Activated CD8-positive, alpha-beta memory T cell treated with anti-CD3 and anti-CD28 coated beads, Interleukin-2, amount 50 U/mL, for 4 hours (primary cell): Measurements from ENCODE around the gene TMEM178B.

ENCODE experiments used
- DNase-seq: peaks from one replicate; pipeline ENCODE4 v3.0.0-alpha.2; 2020

The TMEM178B gene

DNA sequence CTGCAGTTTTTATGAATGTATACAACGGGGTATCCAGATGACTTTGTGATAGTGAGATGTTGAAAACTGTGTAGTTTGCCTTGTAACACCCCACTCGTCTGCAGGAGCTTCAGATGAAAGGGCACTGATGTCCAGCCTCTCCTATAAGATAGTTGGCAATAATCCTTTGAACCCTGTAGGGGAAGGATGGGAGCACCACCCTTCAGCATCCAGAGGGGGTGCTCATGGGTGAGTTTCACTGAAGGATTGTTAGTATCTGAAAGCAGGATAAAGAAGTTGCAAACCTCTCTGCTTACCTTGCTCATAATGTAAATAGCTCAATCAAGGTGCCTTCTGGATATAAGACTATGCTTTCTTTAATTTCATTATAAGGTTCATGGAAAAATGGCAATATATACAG, 201.5 kb downstream of the TMEM178B start:
- DNase-seq = no peak

- no peak for DNase-seq
Measured at GRCh38 chr7:141276031-141276430, 202.2 kb downstream of the TMEM178B start.

DNA sequence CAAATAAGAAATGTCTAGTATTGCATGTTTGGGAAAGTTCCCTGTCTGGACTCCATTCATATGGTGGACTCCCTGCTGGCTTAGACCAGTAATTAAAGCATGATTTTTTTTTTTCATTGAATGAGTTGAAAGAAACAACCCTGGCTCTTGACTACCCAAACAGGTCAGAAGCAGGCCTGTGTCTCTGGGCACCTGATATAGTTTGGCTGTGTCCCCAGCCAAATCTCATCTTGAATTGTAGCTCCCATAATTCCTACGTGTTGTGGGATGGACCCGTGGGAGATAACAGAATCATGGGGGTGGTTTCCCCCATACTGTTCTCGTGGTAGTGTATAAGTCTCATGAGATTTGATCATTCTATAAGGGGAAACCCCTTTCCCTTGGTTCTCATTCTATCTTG, 206.2 kb downstream of the TMEM178B start:
- no peak for DNase-seq

- DNase-seq = no peak
Measured at GRCh38 chr7:141281311-141281710, 207.4 kb downstream of the TMEM178B start.

DNA sequence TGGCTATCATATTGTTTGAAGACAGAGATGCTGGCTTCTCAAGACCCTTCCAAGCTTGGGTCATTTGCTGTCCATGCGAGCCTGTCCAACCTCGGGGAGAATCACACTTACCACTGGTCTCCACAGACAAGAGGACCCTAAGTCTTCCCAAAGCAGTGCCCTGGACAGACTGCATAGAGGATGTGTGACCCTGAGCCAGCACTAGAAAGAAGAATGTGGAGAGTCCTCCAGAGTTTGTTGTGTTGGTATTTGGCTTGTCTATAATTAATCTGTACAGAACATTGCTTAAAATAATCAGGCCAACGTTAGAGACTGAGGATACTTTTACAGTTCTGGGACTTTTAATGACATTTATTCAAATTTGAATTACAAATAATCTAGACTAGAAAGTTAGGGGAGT, 212.7 kb downstream of the TMEM178B start:
- no peak for DNase-seq

DNA sequence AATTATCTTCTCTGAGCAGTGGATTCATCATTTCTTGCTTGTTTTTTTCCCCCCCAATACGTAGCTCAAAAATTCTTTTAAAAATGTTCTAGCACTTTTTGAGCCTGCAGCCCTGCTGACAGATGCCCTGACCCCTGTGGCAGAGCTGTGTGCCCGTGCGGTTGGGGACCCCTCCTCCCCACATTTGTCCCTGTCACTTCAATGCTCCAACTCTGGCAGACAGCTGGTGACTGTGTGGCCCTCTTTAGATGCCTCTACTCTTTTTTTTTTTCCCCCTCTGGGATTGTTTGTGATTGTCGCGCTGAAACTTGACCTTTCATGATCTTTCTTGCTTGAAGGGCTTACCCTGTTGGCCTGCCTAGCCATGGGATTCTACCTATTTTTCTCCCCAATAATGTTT, 214.1 kb downstream of the TMEM178B start:
- no peak for DNase-seq

DNA sequence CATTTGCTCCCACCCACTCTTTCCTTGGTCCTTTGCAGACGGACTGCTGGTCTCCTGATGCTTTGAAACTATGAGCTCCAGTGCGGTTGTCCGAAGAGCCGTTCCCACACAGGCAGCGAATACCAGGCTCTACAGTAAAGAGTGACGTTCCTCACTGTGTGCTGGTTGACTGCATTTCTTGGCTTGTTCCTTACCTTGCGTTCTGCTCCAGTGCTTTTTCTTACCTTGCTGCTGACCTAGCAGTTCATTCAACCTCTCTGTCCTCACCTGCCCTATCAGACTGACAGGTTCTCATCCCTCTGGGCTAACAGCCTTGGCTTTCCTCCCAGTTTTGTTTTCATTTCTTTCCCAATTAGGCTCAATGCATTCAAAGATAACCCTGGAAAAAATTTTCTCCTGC, 214.8 kb downstream of the TMEM178B start:
- no peak for DNase-seq

DNA sequence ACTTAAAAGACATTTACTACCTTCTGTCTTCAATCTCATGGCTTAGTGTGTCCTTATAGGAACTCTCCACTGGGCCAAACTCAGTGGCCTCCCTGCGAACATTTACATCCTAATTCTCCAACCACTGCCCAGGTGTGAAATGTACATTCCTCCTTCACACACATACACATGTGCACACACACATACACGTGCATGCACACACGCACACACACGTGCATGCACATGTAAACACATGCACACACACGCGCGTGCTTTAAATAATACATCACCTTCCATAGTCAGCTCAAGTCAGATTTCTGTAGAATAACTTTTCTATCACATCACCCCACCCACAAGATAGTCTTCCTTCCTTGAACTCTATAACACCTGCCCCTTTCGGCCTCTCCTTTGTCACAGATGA, 216.5 kb downstream of the TMEM178B start:
- no peak for DNase-seq

GRCh38 chr7:141290973-141291372, 217.1 kb downstream of the TMEM178B start:
- DNase-seq = no peak

DNA sequence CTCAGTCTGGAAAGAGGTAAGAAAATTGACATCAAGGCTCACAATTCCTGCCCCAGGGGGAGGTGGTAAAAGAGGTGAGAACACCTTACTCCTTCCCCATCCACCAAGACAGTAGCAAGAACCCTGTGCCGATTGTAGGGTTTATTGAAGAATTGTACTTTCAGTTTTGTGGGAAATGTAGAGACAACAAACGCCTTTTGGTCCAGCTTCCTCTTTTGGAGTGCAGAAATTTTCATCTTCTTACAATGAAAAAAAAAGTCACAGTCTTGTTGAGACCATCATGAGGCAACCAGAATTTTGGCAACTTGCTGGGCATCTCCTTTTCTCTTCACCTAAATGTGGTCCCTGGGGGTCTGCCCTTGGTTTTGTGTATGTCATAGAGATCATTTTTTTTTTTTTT, 217.7 kb downstream of the TMEM178B start:
- DNase-seq = no peak

DNA sequence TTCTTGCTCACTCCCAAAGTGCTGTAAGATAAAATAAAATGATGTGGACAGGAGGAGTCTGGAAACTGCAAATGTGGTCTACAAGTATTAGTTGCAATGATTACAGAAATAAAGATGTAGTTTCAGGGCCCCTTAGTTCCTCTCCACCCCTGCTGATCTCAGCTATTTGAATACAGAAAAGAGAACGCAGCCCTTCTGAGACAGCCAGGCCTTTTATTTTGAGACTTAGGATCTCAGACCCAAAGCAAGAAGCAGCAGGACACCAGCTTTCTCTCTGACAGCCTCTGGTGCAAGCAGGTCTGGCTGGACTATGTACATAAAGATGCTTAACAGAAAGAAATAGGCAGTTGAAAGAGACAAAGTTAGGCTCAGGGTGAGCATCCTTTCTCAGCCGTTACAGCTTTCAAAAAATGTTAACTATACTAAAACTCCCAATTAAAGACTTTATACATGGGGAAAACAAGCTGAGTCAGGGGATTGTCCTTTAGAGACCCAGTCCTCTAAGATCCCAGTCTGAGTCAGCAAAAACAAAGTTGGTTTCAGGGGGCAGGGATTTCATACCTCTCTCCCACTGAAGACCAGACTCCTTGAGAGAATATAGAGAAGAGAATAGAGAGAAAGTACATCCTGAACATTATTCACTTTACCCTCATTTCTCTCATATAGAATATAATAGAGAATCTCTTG, 220.4 kb downstream of the TMEM178B start:
- DNase-seq = no peak

DNA sequence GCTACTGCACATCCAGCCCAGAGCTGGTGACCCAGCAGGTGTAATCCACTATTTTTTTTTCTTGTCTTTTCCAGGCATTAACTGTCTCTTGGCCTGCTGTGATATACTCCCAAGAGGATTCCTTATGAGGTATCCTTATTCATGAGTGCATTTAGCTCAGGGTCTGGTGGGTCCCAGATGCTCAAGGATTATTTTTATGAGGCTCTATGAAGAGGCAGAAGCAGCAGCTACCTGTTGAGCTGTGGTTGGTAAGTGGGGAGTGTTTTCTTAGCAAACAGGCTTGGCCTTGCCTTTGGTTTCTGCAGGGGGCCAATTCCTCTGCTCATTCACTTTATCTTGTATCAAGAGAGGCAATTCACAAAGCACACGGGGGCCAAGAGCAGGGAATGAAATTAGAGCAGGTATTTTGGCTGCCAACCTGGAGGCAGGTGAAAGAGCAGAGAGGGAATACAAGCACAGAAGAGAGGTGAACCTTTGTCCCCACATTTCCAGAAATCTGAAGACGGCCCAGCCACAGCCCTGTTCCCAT, 221.6 kb downstream of the TMEM178B start:
- DNase-seq = no peak

DNA sequence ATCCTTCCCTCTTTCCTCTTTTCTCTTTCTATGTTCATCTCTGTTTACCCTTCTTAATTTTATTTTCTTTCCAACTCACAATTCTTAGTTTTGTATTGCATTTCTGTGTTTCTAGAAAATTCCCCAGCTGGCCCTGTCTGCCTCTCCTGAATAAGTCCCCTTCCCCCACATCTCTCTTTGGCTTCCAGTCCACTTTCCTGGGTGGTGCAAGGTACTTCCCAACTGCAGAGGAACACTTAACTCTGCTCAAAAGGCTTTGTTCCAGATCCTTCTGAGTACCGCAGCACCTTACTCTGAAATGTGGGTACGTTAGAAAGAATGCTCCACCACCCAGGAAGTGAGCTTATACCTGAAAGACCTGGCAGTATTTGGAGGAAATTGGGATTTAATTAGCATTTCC, 227.0 kb downstream of the TMEM178B start:
- DNase-seq = no peak

GRCh38 chr7:141301544-141301943, 227.7 kb downstream of the TMEM178B start:
- DNase-seq = no peak

GRCh38 chr7:141302617-141303016, 228.8 kb downstream of the TMEM178B start:
- no peak for DNase-seq

GRCh38 chr7:141304291-141304690, 230.4 kb downstream of the TMEM178B start:
- DNase-seq = no peak

DNA sequence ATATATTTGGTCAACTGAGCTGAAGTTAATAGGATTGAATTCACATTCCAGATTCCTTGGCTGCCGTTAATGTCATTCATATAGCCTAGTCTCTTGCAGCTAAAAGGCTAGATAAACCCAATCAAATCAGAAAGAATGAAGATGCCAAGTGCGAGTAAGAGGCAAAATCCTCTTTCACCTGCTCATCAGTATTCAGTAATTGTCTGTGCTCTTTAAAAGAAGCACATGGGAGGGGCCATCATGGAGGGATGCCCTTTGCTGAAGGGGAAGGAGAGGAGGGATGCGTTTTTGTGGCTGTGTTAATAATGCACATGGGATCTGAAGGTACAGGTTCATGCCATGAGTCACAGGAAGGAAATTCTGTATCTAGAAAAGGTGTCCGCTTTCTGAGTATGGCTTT, 232.2 kb downstream of the TMEM178B start:
- DNase-seq = no peak

DNA sequence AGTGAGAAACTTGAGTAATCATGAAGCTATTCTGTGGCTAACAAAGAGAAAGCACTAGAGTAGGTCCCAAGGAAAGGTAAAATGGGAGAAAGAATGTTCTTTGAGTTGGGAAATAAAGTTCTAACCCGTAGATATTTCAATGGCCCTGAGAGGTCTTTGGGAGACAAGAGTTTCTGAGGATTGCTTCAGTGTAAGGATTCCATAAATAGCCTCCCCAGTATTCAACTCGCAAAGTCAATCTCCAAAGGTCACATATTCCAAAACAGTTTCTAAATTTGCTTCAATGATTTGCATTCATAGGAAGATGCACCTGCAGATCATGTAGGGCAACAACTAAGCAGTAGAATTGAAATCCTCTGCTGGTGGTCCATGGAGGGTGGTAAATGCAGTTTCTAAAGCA, 238.5 kb downstream of the TMEM178B start:
- DNase-seq = no peak

- DNase-seq = no peak
Measured at GRCh38 chr7:141312828-141313521, 239.1 kb downstream of the TMEM178B start.

- no peak for DNase-seq
Measured at GRCh38 chr7:141313896-141314295, 240.0 kb downstream of the TMEM178B start.

- no peak for DNase-seq
Measured at GRCh38 chr7:141317033-141317585, 243.2 kb downstream of the TMEM178B start.

DNA sequence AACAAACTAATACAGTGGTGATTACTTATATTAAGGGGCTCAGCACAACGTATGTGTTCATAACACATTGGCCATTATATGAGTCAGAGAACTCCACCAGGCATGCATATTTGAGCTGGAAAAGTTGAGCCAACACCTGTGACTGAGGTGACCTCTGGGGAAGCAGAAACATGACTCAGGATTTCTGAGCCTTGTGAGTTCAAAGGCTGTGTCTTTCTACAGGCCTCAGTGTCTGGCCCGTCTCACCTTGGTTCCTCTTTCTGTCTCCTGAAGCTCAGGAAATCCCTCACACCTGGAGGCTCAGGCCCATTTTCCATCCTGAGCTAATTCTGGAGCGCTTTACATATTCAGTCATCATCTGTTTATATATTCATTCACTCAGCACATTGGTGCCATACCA, 246.4 kb downstream of the TMEM178B start:
- DNase-seq = no peak

- DNase-seq = no peak
Measured at GRCh38 chr7:141322383-141322782, 248.5 kb downstream of the TMEM178B start.

- DNase-seq = no peak
Measured at GRCh38 chr7:141323826-141324225, 250.0 kb downstream of the TMEM178B start.
